Activated CD4-positive, alpha-beta memory T cell treated with anti-CD3 and anti-CD28 coated beads, Interleukin-2, amount 10 ng/mL, durations not matched to agents 7 days and 5 days (primary cell): ENCODE measurements around the gene SIX4. TPM values are rescaled to one million over a fixed set of nuclear protein-coding genes. Genes with fewer than 3 reads are reported as not detected.

ENCODE experiments used
- CTCF ChIA-PET: fragments of 350-600 bp; sonication (Branson Sonifier 250); formaldehyde crosslinking; loops from one replicate; lab custom pipeline; 2021; ENCODE audit warnings: antibody characterized with exemption, inconsistent platforms; lab: Charles Lee
- POLR2A ChIA-PET: fragments of 350-600 bp; sonication (Branson Sonifier 250); formaldehyde crosslinking; loops from one replicate; lab custom pipeline; 2021; ENCODE audit warnings: antibody characterized with exemption; lab: Charles Lee
- DNase-seq: peaks from one replicate; pipeline ENCODE4 v3.0.0-alpha.2; 2020
- H3K27ac Mint-ChIP-seq: one replicate; pipeline ENCODE4 v1.8.0; 2021; ENCODE audit warnings: mild to moderate bottlenecking, mixed read lengths
- H3K27me3 Mint-ChIP-seq: one replicate; pipeline ENCODE4 v1.8.0; 2021; ENCODE audit warnings: mixed read lengths
- H3K36me3 Mint-ChIP-seq: one replicate; pipeline ENCODE4 v1.8.0; 2021; ENCODE audit warnings: low read depth, mixed read lengths
- H3K4me1 Mint-ChIP-seq: one replicate; pipeline ENCODE4 v1.8.0; 2021; ENCODE audit warnings: mixed read lengths
- H3K4me3 Mint-ChIP-seq: one replicate; pipeline ENCODE4 v1.8.0; 2021; ENCODE audit warnings: mild to moderate bottlenecking, mixed read lengths
- H3K9me3 Mint-ChIP-seq: one replicate; pipeline ENCODE4 v1.8.0; 2021; ENCODE audit warnings: mixed read lengths
- total RNA-seq, 2 experiments: library from RNA; stranded (reverse); gene quantifications; one replicate each; pipeline ENCODE4 v1.2.3, GENCODE V29; 2021

Gene SIX4
- total RNA-seq, result under 1 TPM; 0.80 to 0.96 TPM

DNA sequence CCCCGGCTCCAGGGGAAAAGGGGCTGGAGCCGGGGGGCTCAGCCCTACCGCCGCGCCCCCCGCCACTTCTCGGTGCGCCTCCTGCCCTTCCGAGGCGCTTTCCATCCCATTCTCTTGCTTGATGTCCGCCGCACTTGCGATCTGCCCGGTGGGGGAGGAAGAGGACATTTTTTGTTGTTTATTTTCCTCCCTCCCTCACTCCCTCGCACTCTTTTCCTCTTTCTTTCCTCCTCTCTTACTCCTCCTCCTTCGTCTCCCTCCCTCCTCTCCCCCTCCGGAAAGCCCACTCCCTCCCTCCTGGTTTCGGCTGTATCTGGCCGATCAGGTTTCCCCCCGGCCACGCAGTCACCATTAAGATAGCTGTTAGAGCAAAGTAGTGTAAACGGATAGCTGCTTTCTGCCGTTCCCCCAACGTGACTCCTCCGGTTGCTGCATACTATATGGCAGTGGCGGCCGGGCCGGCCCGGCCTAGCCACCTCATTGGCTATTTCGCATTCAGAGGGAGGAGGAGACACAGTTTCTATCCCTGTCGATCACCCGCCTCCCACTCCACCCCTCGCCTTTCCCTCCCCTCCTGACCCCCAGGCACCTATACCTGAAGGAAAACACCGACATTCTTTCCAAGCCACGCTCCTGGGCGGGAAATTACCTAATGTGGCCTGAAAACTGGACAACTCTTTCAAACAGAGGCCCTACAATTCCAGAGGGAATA lies at the start of gene SIX4:
Gene SIX4, minus strand, starts transcription at position 445 of the 712 bp plus-strand sequence. Its CDS starts 277 bp downstream, at position 168.
- no peaks in the 10 kb centered on the region for H3K36me3 Mint-ChIP-seq
- peaks cover 75% of the 10 kb centered on the region for H3K27me3 Mint-ChIP-seq
- H3K4me3 Mint-ChIP-seq, result peak within 1 kb of the TSS; percentile 80
- peak; percentile 29 for DNase-seq
- H3K27ac Mint-ChIP-seq, result no peak within 1 kb of the TSS
- POLR2A ChIA-PET, result no interaction called here
- H3K4me1 Mint-ChIP-seq, result peaks cover 30% of the 10 kb centered on the region
- CTCF ChIA-PET, result no interaction called here
- H3K9me3 Mint-ChIP-seq, result no peaks in the 10 kb centered on the region

DNA sequence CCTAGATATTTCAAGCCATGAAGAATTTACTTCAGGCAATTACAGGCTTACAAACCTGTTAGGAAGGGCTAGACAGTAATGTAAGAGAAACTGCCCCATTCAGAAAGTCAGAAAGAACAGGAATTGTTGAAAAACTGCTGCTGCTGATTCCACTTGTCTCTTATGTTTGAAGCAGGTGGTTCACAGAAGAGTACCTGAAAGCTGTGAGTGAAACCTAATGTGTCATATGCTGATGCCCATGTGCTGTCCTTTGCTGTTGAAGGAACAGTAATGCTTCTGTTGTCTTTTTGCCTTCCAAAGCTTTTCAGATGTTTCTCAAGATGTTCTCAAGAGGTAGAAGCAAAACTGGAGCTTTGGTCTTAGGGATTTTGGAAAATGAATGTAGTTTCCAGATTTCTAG lies 49.4 kb upstream of the SIX4 start:
- DNase-seq, result no peak
- ChIA-PET CTCF (interaction anchor here (0.6 kb wide), 1 partner anchor 104 kb away, joined by 4 read pairs; no protein-coding TSS in a partner anchor), POLR2A (no interaction called here)
- H3K9me3 Mint-ChIP-seq, result no peaks in the 10 kb centered on the region
- H3K36me3 Mint-ChIP-seq, result peaks cover 3% of the 10 kb centered on the region
- H3K27ac Mint-ChIP-seq, result no peak overlapping the region
- H3K27me3 Mint-ChIP-seq, result no peaks in the 10 kb centered on the region
- H3K4me1 Mint-ChIP-seq, result peaks cover 2% of the 10 kb centered on the region
- H3K4me3 Mint-ChIP-seq, result no peak overlapping the region

DNA sequence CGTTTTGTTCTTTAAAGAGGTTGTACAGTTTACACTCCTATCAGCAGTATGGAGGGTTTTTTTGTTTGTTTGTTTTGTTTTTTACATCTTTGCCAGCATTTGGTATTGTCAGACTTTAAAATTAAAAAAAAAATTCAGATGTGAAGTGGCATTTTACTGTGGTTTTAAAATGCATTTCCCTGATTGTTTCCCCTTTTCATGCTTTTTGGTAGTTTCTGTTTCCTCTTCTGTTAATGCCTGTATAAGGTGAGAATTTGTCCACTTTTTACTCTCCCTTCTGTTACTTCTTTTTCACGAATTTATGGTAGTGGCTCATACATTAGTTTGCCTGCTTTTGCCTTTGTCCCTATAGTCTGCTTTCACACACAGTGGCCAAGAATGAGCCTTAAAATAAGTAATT lies 47.0 kb upstream of the SIX4 start:
- Mint-ChIP-seq H3K27ac (no peak overlapping the region), H3K4me1 (peaks cover 2% of the 10 kb centered on the region), H3K4me3 (no peak overlapping the region), H3K27me3 (no peaks in the 10 kb centered on the region), H3K9me3 (no peaks in the 10 kb centered on the region), H3K36me3 (peaks cover 3% of the 10 kb centered on the region)
- ChIA-PET CTCF (no interaction called here), POLR2A (no interaction called here)
- no peak for DNase-seq

DNA sequence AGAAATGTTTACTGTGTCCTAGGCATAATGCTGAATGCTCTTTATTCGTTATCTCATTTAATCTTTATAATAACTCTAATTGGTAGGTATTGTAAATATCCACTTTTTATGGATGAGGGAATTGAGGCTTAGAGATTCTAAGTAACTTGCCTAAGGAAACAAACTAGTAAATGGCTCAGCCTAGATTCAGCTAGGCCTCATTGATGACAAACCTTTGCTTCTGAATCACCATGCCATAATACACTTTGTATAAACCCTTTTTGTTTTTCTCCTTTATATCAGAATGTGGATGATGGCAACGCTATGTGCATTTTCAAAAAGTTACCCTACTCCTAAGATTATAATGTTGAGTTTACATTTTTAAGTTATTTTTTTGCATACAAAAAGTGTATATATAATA lies 44.5 kb upstream of the SIX4 start:
- peaks cover 3% of the 10 kb centered on the region for H3K36me3 Mint-ChIP-seq
- CTCF ChIA-PET, result no interaction called here
- DNase-seq, result no peak
- POLR2A ChIA-PET, result no interaction called here
- no peak overlapping the region for H3K4me3 Mint-ChIP-seq
- no peak overlapping the region for H3K27ac Mint-ChIP-seq
- no peaks in the 10 kb centered on the region for H3K9me3 Mint-ChIP-seq
- H3K4me1 Mint-ChIP-seq, result peaks cover 2% of the 10 kb centered on the region
- H3K27me3 Mint-ChIP-seq, result no peaks in the 10 kb centered on the region

DNA sequence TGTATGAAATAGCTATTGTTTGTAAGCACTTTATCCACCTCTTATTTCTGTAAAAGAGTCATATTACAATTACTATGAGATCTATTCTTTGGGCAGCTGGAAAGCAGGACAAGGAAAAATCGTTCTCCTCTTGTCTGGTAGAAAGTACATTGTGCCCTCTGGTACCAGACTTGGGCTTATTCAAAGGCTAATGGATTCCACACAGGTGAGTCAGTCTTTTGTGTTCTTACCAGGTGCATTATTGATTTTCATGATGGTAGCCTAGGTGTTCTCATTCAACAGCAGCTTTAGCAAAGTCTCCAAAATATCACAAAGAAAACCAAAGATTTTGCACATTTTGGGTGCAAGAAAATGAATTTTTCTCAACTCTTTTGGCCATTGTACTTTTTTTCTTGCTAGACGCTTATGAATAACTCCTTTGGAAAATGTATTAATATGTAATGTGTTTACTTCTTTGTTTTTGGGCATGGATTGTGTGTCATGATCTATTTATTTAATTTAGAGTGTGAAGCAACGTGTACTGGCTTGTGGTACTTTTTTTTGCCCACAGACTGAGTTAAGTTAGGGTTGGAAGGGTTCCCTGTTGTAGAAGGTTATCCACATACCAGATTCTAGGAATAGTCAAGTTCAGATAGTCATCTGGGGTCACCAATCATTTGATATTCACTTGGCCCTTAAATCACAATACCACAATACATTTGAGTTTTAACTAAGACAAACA lies 36.7 kb upstream of the SIX4 start:
- H3K4me3 Mint-ChIP-seq, result no peak overlapping the region
- CTCF ChIA-PET, result no interaction called here
- no peaks in the 10 kb centered on the region for H3K9me3 Mint-ChIP-seq
- H3K27me3 Mint-ChIP-seq, result no peaks in the 10 kb centered on the region
- no peak for DNase-seq
- H3K36me3 Mint-ChIP-seq, result peaks cover 10% of the 10 kb centered on the region
- H3K4me1 Mint-ChIP-seq, result peaks cover 37% of the 10 kb centered on the region
- no peak overlapping the region for H3K27ac Mint-ChIP-seq
- POLR2A ChIA-PET, result no interaction called here

DNA sequence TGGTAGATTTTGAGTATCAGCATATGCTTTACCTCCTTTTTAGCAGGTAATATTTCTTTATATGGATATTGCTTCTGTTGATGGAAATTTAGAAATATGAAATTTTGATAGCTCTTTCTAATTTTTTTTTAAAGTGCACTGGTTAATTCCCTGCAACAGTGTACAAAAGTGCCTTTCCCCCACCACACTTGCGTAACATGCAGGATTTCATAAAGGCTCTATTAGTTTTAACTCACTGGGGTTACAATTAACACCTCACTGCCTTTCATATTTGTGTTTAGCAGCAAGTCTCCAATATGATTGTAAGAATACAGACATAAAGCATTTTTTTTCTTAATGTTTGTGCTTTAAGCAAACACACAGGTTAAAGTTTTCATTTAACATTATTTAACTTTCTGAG lies 36.1 kb upstream of the SIX4 start:
- H3K9me3 Mint-ChIP-seq, result no peaks in the 10 kb centered on the region
- H3K27ac Mint-ChIP-seq, result no peak overlapping the region
- peaks cover 40% of the 10 kb centered on the region for H3K4me1 Mint-ChIP-seq
- peaks cover 10% of the 10 kb centered on the region for H3K36me3 Mint-ChIP-seq
- ChIA-PET POLR2A (no interaction called here), CTCF (no interaction called here)
- H3K27me3 Mint-ChIP-seq, result no peaks in the 10 kb centered on the region
- H3K4me3 Mint-ChIP-seq, result no peak overlapping the region
- no peak for DNase-seq

DNA sequence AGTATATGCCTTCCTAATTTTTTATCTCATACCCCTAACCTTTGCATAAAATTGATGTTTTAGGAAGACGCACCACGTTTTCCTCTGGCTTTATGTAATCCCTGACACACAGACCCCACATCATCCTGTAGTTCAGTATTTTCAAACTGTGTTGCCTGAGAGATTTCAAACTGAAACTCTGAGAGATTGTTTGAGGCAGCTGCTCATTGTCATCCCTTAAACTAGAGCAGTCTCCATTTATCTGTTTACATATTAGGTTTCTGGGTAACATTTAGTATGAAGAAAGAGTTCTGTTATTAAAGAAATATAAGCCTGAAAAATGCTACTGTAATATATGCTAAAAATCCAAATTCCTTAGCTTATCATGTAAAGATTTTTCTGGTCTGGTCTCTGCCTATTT lies 34.7 kb upstream of the SIX4 start:
- Mint-ChIP-seq H3K4me1 (peaks cover 48% of the 10 kb centered on the region), H3K27ac (peak overlapping the region; percentile 23), H3K27me3 (no peaks in the 10 kb centered on the region), H3K36me3 (peaks cover 13% of the 10 kb centered on the region), H3K4me3 (no peak overlapping the region), H3K9me3 (no peaks in the 10 kb centered on the region)
- ChIA-PET POLR2A (no interaction called here), CTCF (no interaction called here)
- DNase-seq, result no peak

DNA sequence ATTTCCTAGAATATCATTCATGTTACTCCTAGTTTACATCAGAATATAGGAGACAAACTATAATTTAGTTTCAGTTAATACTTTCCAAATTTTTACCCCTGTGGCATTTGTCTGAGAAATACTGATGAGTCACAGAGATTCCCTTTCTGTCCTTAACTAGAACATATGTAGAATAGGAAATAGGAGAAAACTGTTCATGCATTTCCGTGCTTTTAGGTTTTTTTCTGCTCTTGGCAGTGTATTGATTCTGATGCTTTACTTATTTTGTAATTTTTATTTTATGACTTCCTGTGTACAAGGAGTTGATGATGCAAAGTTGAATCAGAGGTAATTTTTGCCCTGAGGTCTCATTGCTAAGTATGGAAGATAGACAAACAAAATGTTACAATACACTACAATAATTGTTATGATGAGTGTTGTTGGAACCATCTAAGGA lies 33.4 kb upstream of the SIX4 start:
- Mint-ChIP-seq H3K4me3 (no peak overlapping the region), H3K27ac (no peak overlapping the region), H3K27me3 (no peaks in the 10 kb centered on the region), H3K36me3 (peaks cover 13% of the 10 kb centered on the region), H3K9me3 (no peaks in the 10 kb centered on the region), H3K4me1 (peaks cover 60% of the 10 kb centered on the region)
- ChIA-PET CTCF (no interaction called here), POLR2A (no interaction called here)
- no peak for DNase-seq

DNA sequence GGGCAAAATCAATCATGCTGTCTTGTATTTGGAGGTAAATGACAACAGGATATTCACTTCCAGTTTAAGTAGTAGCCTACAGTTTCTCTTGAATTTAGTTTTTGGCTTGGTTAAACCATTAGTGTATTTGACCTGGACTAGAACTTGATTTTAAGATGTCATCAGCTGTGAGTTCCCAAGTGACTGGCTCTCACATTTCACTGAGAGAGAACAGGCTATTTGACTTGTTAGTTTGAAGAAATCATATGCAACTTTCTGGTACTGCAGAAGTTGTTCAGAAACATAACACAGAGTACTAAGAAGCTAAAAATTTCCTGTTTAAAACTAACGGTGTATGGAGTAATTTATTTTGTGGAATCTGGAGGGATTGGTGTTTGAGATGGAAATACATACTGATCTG lies 32.7 kb upstream of the SIX4 start:
- no peaks in the 10 kb centered on the region for H3K9me3 Mint-ChIP-seq
- H3K27me3 Mint-ChIP-seq, result no peaks in the 10 kb centered on the region
- H3K36me3 Mint-ChIP-seq, result peaks cover 13% of the 10 kb centered on the region
- H3K27ac Mint-ChIP-seq, result no peak overlapping the region
- no peak overlapping the region for H3K4me3 Mint-ChIP-seq
- H3K4me1 Mint-ChIP-seq, result peaks cover 63% of the 10 kb centered on the region
- CTCF ChIA-PET, result no interaction called here
- POLR2A ChIA-PET, result no interaction called here
- DNase-seq, result no peak

DNA sequence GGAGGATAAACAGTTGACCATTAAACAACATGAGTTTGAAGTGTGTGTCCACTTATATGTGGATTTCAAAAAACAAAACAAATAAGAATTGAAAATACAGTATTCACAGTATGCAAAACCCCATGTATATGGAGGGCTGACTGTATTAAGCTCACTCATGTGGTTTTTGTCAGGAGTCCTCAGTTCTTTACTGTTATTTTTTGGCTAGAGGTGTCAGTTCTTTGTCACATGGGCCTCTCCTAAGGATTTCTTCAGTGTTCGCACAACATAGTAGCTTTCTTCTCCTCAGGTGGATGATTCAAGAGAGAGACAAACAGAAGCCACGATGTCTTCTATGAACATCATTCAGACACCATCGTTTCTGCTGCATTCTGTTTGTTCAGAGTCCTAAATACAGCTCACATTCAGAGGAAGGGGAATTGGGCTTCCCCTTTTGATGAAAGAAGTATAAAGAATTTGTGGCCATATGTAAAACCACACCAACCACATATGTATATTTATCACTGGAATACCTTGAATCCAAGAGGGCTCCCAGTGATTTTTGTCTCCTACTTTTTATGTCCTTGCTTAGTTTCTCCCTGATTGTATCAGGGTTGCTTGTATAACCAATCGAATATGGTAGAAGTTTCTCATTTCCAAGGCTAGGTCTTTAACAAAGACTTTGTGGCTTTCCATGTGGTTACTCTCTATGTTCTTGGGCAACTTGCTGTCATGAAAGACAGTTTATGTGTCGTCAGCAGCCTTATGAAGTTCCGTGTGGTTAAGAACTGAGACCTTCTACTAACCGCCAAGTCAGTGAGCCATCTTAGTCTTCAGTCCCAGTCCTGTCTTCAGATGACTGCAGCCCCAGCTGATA lies 29.3 kb upstream of the SIX4 start:
- CTCF ChIA-PET, result interaction anchor here (0.7 to 1.1 kb wide), 3 partner anchors 484 to 1051 kb away, joined by 3 to 4 read pairs (median 3); no protein-coding TSS in a partner anchor
- Mint-ChIP-seq H3K4me3 (peak overlapping the region; percentile 50), H3K4me1 (peaks cover 50% of the 10 kb centered on the region), H3K9me3 (no peaks in the 10 kb centered on the region), H3K36me3 (peaks cover 5% of the 10 kb centered on the region), H3K27me3 (no peaks in the 10 kb centered on the region), H3K27ac (peak overlapping the region; percentile 87)
- POLR2A ChIA-PET, result interaction anchor here (0.6 to 3.1 kb wide), 5 partner anchors 17 to 227 kb away, joined by 3 to 14 read pairs (median 3); partner anchors contain the start of genes MNAT1, SLC38A6 and TRMT5
- peak; percentile 71 for DNase-seq

DNA sequence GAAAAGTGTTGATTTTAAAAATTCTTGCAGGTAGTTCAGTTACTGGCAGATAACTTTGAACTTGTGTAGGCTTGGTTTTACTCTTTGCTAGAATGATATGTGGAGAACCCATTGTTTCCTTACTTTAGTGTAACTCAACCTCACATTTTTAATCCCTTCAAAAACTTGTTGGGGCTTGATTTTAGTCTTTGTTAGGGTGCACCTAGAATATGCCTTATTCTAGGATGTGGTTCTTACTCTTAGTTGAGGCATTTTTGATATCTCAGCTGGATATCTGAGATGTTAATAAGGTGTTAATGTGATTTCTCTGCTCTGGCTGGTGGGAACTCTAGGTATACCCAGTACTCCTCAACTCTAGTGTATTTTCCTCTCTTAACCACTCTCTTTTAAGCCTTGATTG lies 20.4 kb upstream of the SIX4 start:
- no peak overlapping the region for H3K27ac Mint-ChIP-seq
- POLR2A ChIA-PET, result no interaction called here

DNA sequence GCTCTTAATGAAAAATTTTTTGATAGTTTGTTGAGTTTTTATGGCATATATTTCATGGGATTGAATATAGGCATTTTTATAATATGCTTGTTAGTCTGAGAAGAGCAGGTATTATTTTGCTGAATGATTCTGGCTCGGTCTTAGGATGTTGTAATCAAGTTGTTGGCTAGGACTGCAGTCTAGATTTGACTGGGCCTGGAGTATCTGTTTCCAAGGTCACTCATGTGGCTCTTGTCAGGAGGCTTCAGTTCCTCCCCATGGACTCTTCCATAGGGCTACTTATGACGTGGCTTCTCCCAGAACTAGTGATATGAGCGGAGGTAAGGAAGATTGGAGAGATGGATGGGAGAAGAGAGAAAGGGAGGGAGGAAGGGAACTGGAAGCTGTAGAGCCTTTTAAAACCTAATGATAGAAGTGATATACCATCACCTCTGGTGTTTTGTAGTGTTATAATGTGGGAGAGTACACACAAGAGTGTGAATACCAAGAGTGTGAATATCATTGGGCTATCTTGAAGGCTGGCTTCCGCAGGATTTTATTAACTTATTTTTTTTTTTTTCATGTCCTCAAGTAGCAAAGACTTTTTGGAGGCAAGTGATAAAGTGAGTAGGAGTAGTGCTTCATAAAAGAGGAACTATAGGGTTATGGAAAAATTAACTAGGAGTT lies 14.8 kb upstream of the SIX4 start:
- Mint-ChIP-seq H3K36me3 (peaks cover 4% of the 10 kb centered on the region), H3K9me3 (no peaks in the 10 kb centered on the region), H3K27me3 (peaks cover 5% of the 10 kb centered on the region), H3K4me1 (peaks cover 20% of the 10 kb centered on the region), H3K27ac (no peak overlapping the region), H3K4me3 (no peak overlapping the region)
- no peak for DNase-seq
- POLR2A ChIA-PET, result no interaction called here
- CTCF ChIA-PET, result no interaction called here

More for the DNA sequence above, 20.4 kb upstream of the SIX4 start:
- CTCF ChIA-PET, result no interaction called here
- H3K4me3 Mint-ChIP-seq, result no peak overlapping the region
- H3K27me3 Mint-ChIP-seq, result no peaks in the 10 kb centered on the region
- DNase-seq, result no peak
- no peaks in the 10 kb centered on the region for H3K9me3 Mint-ChIP-seq
- H3K36me3 Mint-ChIP-seq, result no peaks in the 10 kb centered on the region
- no peaks in the 10 kb centered on the region for H3K4me1 Mint-ChIP-seq
